ENCODE measurements around the gene IL36RN. TPM values are rescaled to one million over a fixed set of nuclear protein-coding genes. Genes with fewer than 3 reads are reported as not detected.

IL36RN gene
- total and polyA plus RNA-seq, 2 of the 13 experiments (the other 11 are each of a cell fraction or from before 2014, with no cell fraction given), result not detected

- TF ChIP-seq RFXAP (CRISPR knock-in tag; IDR thresholded peaks at IDR 0.05; ENCODE audit: borderline replicate concordance), result no peak
- no peak for TF ChIP-seq SAP130 (CRISPR knock-in tag; IDR thresholded peaks at IDR 0.05; ENCODE audit: low read depth)
These were observed 47.9 kb upstream of the IL36RN start (continued) for GRCh38 chr2:113011108-113011507.

- WGBS (ENCODE audit: low lambda C conversion rate), result 13% methylated on average over 8 of the region's 8 CpGs
- Histone ChIP-seq H3K4me1 (ENCODE audit: insufficient read depth, low read length) (no peaks in the 10 kb centered on the region), H3K27ac (ENCODE audit: extremely low read length, insufficient read depth, low read length) (no peak overlapping the region), H2AFZ (ENCODE audit: low read length) (no peak overlapping the region), H3K79me2 (ENCODE audit: insufficient read depth, low read length) (no peaks in the 10 kb centered on the region), H3K4me2 (ENCODE audit: low read depth, low read length) (no peak overlapping the region), H3K36me3 (replicated peaks in 1 of 2; ENCODE audit: control insufficient read depth in 1 of 2, insufficient read depth in 2 of 2, low read length in 2 of 2) (no peaks in the 10 kb centered on the region), H3K9me3 (ENCODE audit: low read length) (no peaks in the 10 kb centered on the region), H4K20me1 (ENCODE audit: insufficient read depth, low read length) (no peaks in the 10 kb centered on the region), H3K27me3 (ENCODE audit: control insufficient read depth in 1 of 2, insufficient read depth in 2 of 2, low read length in 2 of 2) (no peaks in the 10 kb centered on the region), H3K9ac (ENCODE audit: insufficient read depth, low read depth, low read length) (no peak overlapping the region), H3K4me3 (replicated peaks in 1 of 3; ENCODE audit: insufficient read depth in 1 of 3, low read depth in 2 of 3, low read length in 3 of 3) (no peak overlapping the region)
- no peak for FAIRE-seq
- ATAC-seq, result no peak
- ChIA-PET CTCF (ENCODE audit: low intra/inter-chr PET ratio, low total read pairs) (no interaction called here), POLR2A (no interaction called here)
- no peak for DNase-seq (ENCODE audit: low spot score)
- in situ Hi-C loops (cut with HindIII; ENCODE audit: extremely low pct_ligation_motif_present, low pct_unique_long_range_greater_than_20kb), result no loop called here
- no peak for TF ChIP-seq ZNF547 (CRISPR knock-in tag; IDR thresholded peaks at IDR 0.05)
- no peak for TF ChIP-seq PREB (CRISPR knock-in tag; IDR thresholded peaks at IDR 0.05)
- TF ChIP-seq, protein P1, sequence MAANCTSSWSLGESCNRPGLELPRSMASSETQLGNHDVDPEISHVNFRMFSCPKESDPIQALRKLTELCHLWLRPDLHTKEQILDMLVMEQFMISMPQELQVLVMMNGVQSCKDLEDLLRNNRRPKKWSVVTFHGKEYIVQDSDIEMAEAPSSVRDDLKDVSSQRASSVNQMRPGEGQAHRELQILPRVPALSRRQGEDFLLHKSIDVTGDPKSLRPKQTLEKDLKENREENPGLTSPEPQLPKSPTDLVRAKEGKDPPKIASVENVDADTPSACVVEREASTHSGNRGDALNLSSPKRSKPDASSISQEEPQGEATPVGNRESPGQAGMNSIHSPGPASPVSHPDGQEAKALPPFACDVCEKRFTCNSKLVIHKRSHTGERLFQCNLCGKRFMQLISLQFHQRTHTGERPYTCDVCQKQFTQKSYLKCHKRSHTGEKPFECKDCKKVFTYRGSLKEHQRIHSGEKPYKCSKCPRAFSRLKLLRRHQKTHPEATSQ (CRISPR knock-in tag; IDR thresholded peaks at IDR 0.05; ENCODE audit: borderline replicate concordance), result no peak
- TF ChIP-seq TAF1 (CRISPR knock-in tag; IDR thresholded peaks at IDR 0.05), result no peak
- TF ChIP-seq ESRRA (CRISPR knock-in tag; IDR thresholded peaks at IDR 0.05; ENCODE audit: low read depth), result no peak
- no peak for TF ChIP-seq KDM5B (CRISPR knock-in tag; IDR thresholded peaks at IDR 0.05; ENCODE audit: borderline replicate concordance)
- TF ChIP-seq, protein P2, sequence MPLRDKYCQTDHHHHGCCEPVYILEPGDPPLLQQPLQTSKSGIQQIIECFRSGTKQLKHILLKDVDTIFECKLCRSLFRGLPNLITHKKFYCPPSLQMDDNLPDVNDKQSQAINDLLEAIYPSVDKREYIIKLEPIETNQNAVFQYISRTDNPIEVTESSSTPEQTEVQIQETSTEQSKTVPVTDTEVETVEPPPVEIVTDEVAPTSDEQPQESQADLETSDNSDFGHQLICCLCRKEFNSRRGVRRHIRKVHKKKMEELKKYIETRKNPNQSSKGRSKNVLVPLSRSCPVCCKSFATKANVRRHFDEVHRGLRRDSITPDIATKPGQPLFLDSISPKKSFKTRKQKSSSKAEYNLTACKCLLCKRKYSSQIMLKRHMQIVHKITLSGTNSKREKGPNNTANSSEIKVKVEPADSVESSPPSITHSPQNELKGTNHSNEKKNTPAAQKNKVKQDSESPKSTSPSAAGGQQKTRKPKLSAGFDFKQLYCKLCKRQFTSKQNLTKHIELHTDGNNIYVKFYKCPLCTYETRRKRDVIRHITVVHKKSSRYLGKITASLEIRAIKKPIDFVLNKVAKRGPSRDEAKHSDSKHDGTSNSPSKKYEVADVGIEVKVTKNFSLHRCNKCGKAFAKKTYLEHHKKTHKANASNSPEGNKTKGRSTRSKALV (CRISPR knock-in tag; IDR thresholded peaks at IDR 0.05), result no peak
- no peak for TF ChIP-seq SETDB1 (CRISPR knock-in tag; IDR thresholded peaks at IDR 0.05; ENCODE audit: borderline replicate concordance)
- TF ChIP-seq CHCHD3 (CRISPR knock-in tag; IDR thresholded peaks at IDR 0.05), result no peak
- BruUV-seq (replicated peaks), result no TSS peak
- intact Hi-C loops (cut with micrococcal nuclease; ENCODE audit: unreplicated experiment), result no loop called here
These were observed 46.3 kb upstream of the IL36RN start for GRCh38 chr2:113012436-113013335.

All from HepG2 (cell line).